SK-N-SH (cell line): ENCODE data around the gene SFXN5. TPM values are rescaled to one million over a fixed set of nuclear protein-coding genes. Genes with fewer than 3 reads are reported as not detected.
"Not testable (repeated sequence)": the region's sequence is repeated elsewhere in the genome, so short reads cannot be mapped to it uniquely, and the experiment has no call there.

Experiments used
- CTCF ChIA-PET: fragments of 300-600, 350-600 bp; formaldehyde crosslinking; extraction: SDS; loops from one replicate; lab custom pipeline; 2021; lab: Yijun Ruan, JAX
- POLR2A ChIA-PET: fragments of 350-600 bp; sonication (Branson Sonifier 250); formaldehyde crosslinking; extraction: SDS; loops from one replicate; lab custom pipeline; 2020; ENCODE audit warnings: antibody characterized with exemption, inconsistent platforms; lab: Yijun Ruan, JAX
- DNase-seq: peaks from one replicate; pipeline ENCODE4 v3.0.0; 2012
- H2AFZ ChIP-seq: fragments of 200-600 bp; sonication (generic); 2 replicates; pipeline ENCODE4 v1.8.1; 2016; ENCODE audit warnings: antibody characterized with exemption, mild to moderate bottlenecking, low read depth
- H3F3A ChIP-seq: fragments of 200-600 bp; sonication (generic); replicated peaks from 2 replicates; pipeline ENCODE3; 2016; ENCODE audit warnings: antibody characterized with exemption, mild to moderate bottlenecking; ENCODE audit not compliant: insufficient read depth
- H3K27ac ChIP-seq, 2 experiments: fragments of 200-500 bp in 1 of 2; fragments of 200-600 bp in 1 of 2; sonication (Bioruptor generic) in 1 of 2; sonication (generic), shearing (Covaris generic) in 1 of 2; 2 replicates each; pipeline versions ENCODE4 v1.5.1 to v1.6.1; 2014 to 2016; ENCODE audit warnings: low read depth in 2 of 2, inconsistent platforms in 1 of 2, low read length in 1 of 2, mild to moderate bottlenecking in 1 of 2, mixed read lengths in 1 of 2
- H3K27me3 ChIP-seq: fragments of 200-600 bp; sonication (generic), shearing (Covaris generic); 2 replicates; pipeline ENCODE4 v1.6.1; 2016; ENCODE audit warnings: mixed run types; ENCODE audit not compliant: insufficient read depth
- H3K36me3 ChIP-seq, 2 experiments: fragments of 200-500 bp in 1 of 2; fragments of 200-600 bp in 1 of 2; sonication (Bioruptor generic) in 1 of 2; sonication (generic) in 1 of 2; replicated peaks in 1 of 2; 2 replicates each; pipeline versions ENCODE3 to v1.5.1; 2014 to 2016; ENCODE audit warnings: low read length in 1 of 2, mild to moderate bottlenecking in 1 of 2; ENCODE audit not compliant: insufficient read depth in 2 of 2, control insufficient read depth in 1 of 2
- H3K4me1 ChIP-seq, 2 experiments: fragments of 200-500 bp in 1 of 2; fragments of 200-600 bp in 1 of 2; sonication (Bioruptor generic) in 1 of 2; sonication (generic), shearing (Covaris generic) in 1 of 2; 2 replicates each; pipeline versions ENCODE4 v1.5.1 to v1.6.1; 2014 to 2016; ENCODE audit warnings: low read depth in 1 of 2, low read length in 1 of 2, mixed run types in 1 of 2; ENCODE audit not compliant: insufficient read depth in 2 of 2, control insufficient read depth in 1 of 2
- H3K4me2 ChIP-seq: fragments of 200-600 bp; sonication (generic), shearing (Covaris generic); 2 replicates; pipeline ENCODE4 v1.6.1; 2017; ENCODE audit warnings: mixed run types
- H3K4me3 ChIP-seq, 2 experiments: fragments of 200-500 bp in 1 of 2; fragments of 200-600 bp in 1 of 2; sonication (Bioruptor generic) in 1 of 2; sonication (generic), shearing (Covaris generic) in 1 of 2; 2 replicates each; pipeline versions ENCODE4 v1.5.1 to v1.8.1; 2014 to 2016; ENCODE audit warnings: low read depth in 2 of 2, inconsistent platforms in 1 of 2, low read length in 1 of 2, mild to moderate bottlenecking in 1 of 2, mixed read lengths in 1 of 2, moderate library complexity in 1 of 2
- H3K79me2 ChIP-seq: fragments of 200-600 bp; sonication (generic); 2 replicates; pipeline ENCODE4 v1.8.1; 2017; ENCODE audit warnings: mild to moderate bottlenecking; ENCODE audit not compliant: insufficient read depth
- H3K9ac ChIP-seq: fragments of 200-600 bp; sonication (generic); 2 replicates; pipeline ENCODE4 v1.6.1; 2017; ENCODE audit warnings: mixed run types
- H3K9me2 ChIP-seq: fragments of 200-600 bp; sonication (generic); 2 replicates; pipeline ENCODE4 v1.6.1; 2017; ENCODE audit warnings: mixed run types
- H3K9me3 ChIP-seq: fragments of 200-600 bp; sonication (generic); 2 replicates; pipeline ENCODE4 v1.6.1; 2017; ENCODE audit warnings: mixed run types, mild to moderate bottlenecking, moderate library complexity
- H4K20me1 ChIP-seq: fragments of 200-600 bp; sonication (generic); 2 replicates; pipeline ENCODE4 v1.6.1; 2017; ENCODE audit warnings: mild to moderate bottlenecking, mixed run types; ENCODE audit not compliant: insufficient read depth
- CTCF ChIP-seq: fragments of 200-600 bp; sonication (generic); IDR thresholded peaks from 2 replicates; pipeline ENCODE4 v1.6.1; 2017; ENCODE audit warnings: antibody characterized with exemption, mild to moderate bottlenecking, moderate library complexity
- ELF1 ChIP-seq: IDR thresholded peaks from 2 replicates; pipeline ENCODE4 v1.4.0; 2012
- EP300 ChIP-seq, 2 experiments: IDR thresholded peaks; 2 replicates each; pipeline versions ENCODE4 v1.4.0 to v1.6.1; 2012; ENCODE audit warnings: borderline replicate concordance in 1 of 2, low read depth in 1 of 2, low read length in 1 of 2
- EZH2phosphoT487 ChIP-seq: fragments of 200-600 bp; sonication (generic); IDR thresholded peaks from 2 replicates; pipeline ENCODE4 v1.6.1; 2017; ENCODE audit warnings: low read depth, mixed run types, mild to moderate bottlenecking, antibody characterized with exemption, moderate library complexity, borderline replicate concordance
- FOXJ3 ChIP-seq: sonication (generic); formaldehyde crosslinking; IDR thresholded peaks from 2 replicates; pipeline ENCODE4 v1.5.1; 2020; ENCODE audit warnings: mild to moderate bottlenecking, missing genetic modification reagents
- JUND ChIP-seq: IDR thresholded peaks from 2 replicates; pipeline ENCODE4 v1.4.0; 2012
- MEF2A ChIP-seq: IDR thresholded peaks from 2 replicates; pipeline ENCODE4 v1.4.0; 2012; ENCODE audit warnings: low read depth, borderline replicate concordance
- NFIC ChIP-seq: IDR thresholded peaks from 2 replicates; pipeline ENCODE4 v1.4.0; 2012; ENCODE audit warnings: borderline replicate concordance
- NRF1 ChIP-seq: IDR thresholded peaks from 2 replicates; pipeline ENCODE4 v1.6.1; 2012; ENCODE audit warnings: low read depth, mild to moderate bottlenecking, low read length
- POLR2AphosphoS5 ChIP-seq: IDR thresholded peaks from 2 replicates; pipeline ENCODE4 v1.6.1; 2012; ENCODE audit warnings: low read depth, low read length
- RAD21 ChIP-seq: IDR thresholded peaks from 2 replicates; pipeline ENCODE4 v1.6.1; 2012; ENCODE audit warnings: mild to moderate bottlenecking, low read length
- SIN3A ChIP-seq: IDR thresholded peaks from 2 replicates; pipeline ENCODE4 v1.6.1; 2012; ENCODE audit warnings: low read depth, mild to moderate bottlenecking, low read length, moderate library complexity, borderline replicate concordance
- TAF1 ChIP-seq: IDR thresholded peaks from 2 replicates; pipeline ENCODE4 v1.6.1; 2012; ENCODE audit warnings: low read depth, mild to moderate bottlenecking, low read length, moderate library complexity, borderline replicate concordance
- TEAD4 ChIP-seq: IDR thresholded peaks from 2 replicates; pipeline ENCODE4 v1.4.0; 2012; ENCODE audit warnings: mild to moderate bottlenecking, borderline replicate concordance; ENCODE audit not compliant: insufficient read depth
- USF2 ChIP-seq: fragments of 150-350 bp; IDR thresholded peaks from 2 replicates; pipeline ENCODE4 v1.6.1; 2017; ENCODE audit warnings: antibody characterized with exemption, low read length, low read depth, borderline replicate concordance
- YY1 ChIP-seq: IDR thresholded peaks from 2 replicates; pipeline ENCODE4 v1.4.0; 2012; ENCODE audit warnings: low read depth, mild to moderate bottlenecking
- WGBS: methylation state at CpG from one replicate; pipeline ENCODE4 v1.1.6; 2017; ENCODE audit warnings: low lambda C conversion rate; 5-methylcytosine and 5-hydroxymethylcytosine counted together
- polyA plus RNA-seq, 3 experiments: library from polyadenylated mRNA; depleted of rRNA; stranded (reverse); fragments of >200 nt; gene quantifications; 2 replicates each; pipeline ENCODE4 v1.2.3, GENCODE V29; 2012

SFXN5 gene
- polyA plus RNA-seq, 1 of the 3 experiments (the other 2 are of a cell fraction) = 9.9 TPM

DNA sequence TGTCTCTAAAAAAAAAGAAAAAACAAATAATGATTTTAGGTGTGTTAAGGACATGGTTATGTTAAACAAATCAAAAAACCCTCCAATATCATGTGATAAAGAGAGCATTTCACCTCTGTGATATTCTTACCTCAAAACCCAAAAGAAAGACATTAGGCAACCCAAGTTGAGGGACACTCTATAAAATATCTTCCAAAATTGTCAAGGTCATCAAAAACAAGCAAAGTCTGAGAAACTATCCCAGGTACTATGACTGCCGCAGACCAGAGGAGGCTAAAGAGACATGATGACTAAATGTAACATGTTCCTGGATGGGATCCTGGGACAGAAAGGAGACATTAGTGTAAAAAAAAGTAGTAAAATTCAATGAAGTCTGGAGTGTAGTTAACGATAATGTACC, 4.5 kb downstream of the SFXN5 start:
- no peak overlapping the region for H3K9ac ChIP-seq
- H3K4me2 ChIP-seq = no peak overlapping the region
- H3K27ac ChIP-seq = no peak overlapping the region
- CTCF ChIA-PET = no interaction called here
- no peak for TF ChIP-seq RAD21
- no peak for TF ChIP-seq SIN3A
- no peak for TF ChIP-seq TAF1
- TF ChIP-seq TEAD4 = no peak
- no peak for TF ChIP-seq YY1
- TF ChIP-seq POLR2AphosphoS5 = no peak
- TF ChIP-seq CTCF = no peak
- no peak for TF ChIP-seq JUND
- TF ChIP-seq ELF1 = no peak
- no peak for TF ChIP-seq EP300 (IDR thresholded peaks at IDR 0.05; ENCODE audit: borderline replicate concordance in 1 of 2, low read depth in 1 of 2, low read length in 1 of 2)
- TF ChIP-seq NFIC = no peak
- no peak for TF ChIP-seq NRF1
- no peak for TF ChIP-seq USF2
- TF ChIP-seq EZH2phosphoT487 = no peak
- TF ChIP-seq FOXJ3 (CRISPR knock-in tag) = no peak
- no peak for TF ChIP-seq MEF2A
- peaks cover 13% of the 10 kb centered on the region for H3F3A ChIP-seq
- POLR2A ChIA-PET = no interaction called here
- H2AFZ ChIP-seq = no peak overlapping the region
- no peaks in the 10 kb centered on the region for H3K27me3 ChIP-seq
- H3K9me2 ChIP-seq = no peaks in the 10 kb centered on the region
- no peaks in the 10 kb centered on the region for H3K9me3 ChIP-seq
- WGBS = 96% methylated on average over 2 of the region's 2 CpGs
- H3K36me3 ChIP-seq = no peaks in the 10 kb centered on the region
- H3K79me2 ChIP-seq = peaks cover 77% of the 10 kb centered on the region
- no peak for DNase-seq
- no peak overlapping the region for H3K4me3 ChIP-seq
- peaks cover 15 to 25% of the 10 kb centered on the region in 2 experiments; a peak in 3 of 4 replicates for H3K4me1 ChIP-seq
- H4K20me1 ChIP-seq = no peaks in the 10 kb centered on the region

GRCh38 chr2:73065070-73065469, 6.4 kb downstream of the SFXN5 start:
- CTCF ChIA-PET = interaction anchor here (1.2 to 2.4 kb wide), 3 partner anchors 20 to 172 kb away, joined by 4 to 6 read pairs (median 6); no protein-coding TSS in a partner anchor
- H2AFZ ChIP-seq, POLR2A ChIA-PET, H3K4me2 ChIP-seq, H3K9ac ChIP-seq, DNase-seq, H3K27me3 ChIP-seq, H3K36me3 ChIP-seq, H4K20me1 ChIP-seq, H3K9me2 ChIP-seq, H3K4me3 ChIP-seq, H3K9me3 ChIP-seq: not testable (repeated sequence)
- Histone ChIP-seq H3F3A (peaks cover 13% of the 10 kb centered on the region), H3K79me2 (peaks cover 84% of the 10 kb centered on the region), H3K4me1 (peaks cover 12 to 25% of the 10 kb centered on the region in 2 experiments; a peak in 3 of 4 replicates), H3K27ac (peak overlapping the region in 1 of 2 experiments; percentile 83; a peak in 2 of 4 replicates)
- WGBS = 98% methylated on average over 5 of the region's 5 CpGs
